PC-9 (cell line): Measurements from ENCODE around the gene CACNG7.

Source experiments
- EZH2 ChIP-seq: fragments of 200-600 bp; sonication (generic); IDR thresholded peaks from 2 replicates; pipeline ENCODE4 v1.8.0; 2017; ENCODE audit warnings: antibody characterized with exemption, low read depth
- TF ChIP-seq, protein P1 (sequence below): fragments of 200-600 bp; sonication (generic); conservative IDR thresholded peaks from 2 replicates; pipeline ENCODE4 v1.6.1; 2017; ENCODE audit warnings: mixed run types, antibody characterized with exemption, mild to moderate bottlenecking, moderate library complexity

DNA sequence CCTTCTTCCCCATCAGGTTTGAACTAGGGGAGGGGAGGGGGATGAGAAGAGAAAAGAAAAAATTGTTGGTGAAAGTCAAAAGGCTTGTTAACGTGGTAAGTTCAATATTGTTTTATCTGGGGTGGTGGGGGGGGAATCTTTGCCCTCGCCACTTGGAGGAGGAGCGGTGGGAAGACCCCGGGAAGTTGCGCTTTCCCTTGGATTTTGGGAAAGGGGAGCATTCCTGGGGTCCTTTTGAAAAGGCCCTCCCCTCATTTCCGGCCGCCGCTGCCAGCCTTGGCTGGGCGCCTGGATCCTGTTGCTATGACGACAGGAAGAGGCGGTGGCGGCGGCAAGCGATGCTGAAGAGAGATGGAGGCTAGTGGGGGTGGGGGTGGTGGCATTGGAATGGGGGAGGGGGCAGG, 49.1 kb downstream of the CACNG7 start:
- no peak for TF ChIP-seq EZH2
- TF ChIP-seq, protein P1, sequence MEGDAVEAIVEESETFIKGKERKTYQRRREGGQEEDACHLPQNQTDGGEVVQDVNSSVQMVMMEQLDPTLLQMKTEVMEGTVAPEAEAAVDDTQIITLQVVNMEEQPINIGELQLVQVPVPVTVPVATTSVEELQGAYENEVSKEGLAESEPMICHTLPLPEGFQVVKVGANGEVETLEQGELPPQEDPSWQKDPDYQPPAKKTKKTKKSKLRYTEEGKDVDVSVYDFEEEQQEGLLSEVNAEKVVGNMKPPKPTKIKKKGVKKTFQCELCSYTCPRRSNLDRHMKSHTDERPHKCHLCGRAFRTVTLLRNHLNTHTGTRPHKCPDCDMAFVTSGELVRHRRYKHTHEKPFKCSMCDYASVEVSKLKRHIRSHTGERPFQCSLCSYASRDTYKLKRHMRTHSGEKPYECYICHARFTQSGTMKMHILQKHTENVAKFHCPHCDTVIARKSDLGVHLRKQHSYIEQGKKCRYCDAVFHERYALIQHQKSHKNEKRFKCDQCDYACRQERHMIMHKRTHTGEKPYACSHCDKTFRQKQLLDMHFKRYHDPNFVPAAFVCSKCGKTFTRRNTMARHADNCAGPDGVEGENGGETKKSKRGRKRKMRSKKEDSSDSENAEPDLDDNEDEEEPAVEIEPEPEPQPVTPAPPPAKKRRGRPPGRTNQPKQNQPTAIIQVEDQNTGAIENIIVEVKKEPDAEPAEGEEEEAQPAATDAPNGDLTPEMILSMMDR = no peak
